ENCODE data around the gene CCDC77.
A peak's percentile ranks its signal among the peaks of the same experiment; 100 is the strongest.

DNA sequence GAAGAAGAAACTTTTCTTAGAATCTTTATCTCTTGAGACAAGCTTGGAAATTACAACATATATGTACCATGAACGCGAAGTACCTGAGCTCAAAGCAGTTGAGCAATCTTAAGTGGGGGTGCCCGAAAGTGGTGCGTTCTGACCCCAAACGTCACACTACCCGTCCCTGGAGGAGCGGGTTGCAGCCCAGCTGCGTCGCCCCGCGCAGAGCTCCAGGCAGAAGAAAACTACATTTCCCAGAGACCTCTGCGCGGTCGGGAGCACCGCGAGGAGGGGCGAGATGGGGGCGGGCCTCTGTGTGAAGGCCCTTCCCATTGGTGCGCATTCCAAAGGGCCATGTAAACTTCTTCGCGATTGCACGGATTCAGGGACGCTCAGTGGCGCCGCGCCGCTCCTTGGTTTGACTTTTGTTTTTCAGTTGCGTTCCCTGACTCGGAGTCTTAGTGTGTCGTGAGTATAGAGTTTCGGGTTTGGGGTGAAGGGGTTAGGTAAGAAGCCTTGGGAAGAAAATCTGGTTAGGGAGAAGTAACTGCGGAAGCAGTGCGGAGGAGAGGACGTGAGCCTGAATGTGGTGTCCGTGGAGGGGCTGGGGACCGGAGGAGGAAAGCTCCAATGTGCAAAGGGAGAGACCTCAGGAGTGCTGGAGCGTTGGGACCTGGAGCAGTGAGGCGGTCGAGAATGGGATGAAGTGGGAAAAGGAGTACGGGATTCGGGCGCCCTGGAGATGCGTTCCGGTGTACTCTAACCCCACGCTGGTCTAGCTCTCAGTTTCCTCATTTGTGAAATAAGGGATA is at the start of gene CCDC77:
- peak; percentile 17 to 79 (median 58) for TF ChIP-seq POLR2AphosphoS5 (IDR thresholded peaks at IDR 0.05)
- TF ChIP-seq, protein P1, sequence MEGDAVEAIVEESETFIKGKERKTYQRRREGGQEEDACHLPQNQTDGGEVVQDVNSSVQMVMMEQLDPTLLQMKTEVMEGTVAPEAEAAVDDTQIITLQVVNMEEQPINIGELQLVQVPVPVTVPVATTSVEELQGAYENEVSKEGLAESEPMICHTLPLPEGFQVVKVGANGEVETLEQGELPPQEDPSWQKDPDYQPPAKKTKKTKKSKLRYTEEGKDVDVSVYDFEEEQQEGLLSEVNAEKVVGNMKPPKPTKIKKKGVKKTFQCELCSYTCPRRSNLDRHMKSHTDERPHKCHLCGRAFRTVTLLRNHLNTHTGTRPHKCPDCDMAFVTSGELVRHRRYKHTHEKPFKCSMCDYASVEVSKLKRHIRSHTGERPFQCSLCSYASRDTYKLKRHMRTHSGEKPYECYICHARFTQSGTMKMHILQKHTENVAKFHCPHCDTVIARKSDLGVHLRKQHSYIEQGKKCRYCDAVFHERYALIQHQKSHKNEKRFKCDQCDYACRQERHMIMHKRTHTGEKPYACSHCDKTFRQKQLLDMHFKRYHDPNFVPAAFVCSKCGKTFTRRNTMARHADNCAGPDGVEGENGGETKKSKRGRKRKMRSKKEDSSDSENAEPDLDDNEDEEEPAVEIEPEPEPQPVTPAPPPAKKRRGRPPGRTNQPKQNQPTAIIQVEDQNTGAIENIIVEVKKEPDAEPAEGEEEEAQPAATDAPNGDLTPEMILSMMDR (IDR thresholded peaks at IDR 0.05): peak in 1 of 7 experiments; percentile 31
- TF ChIP-seq POLR2A (IDR thresholded peaks at IDR 0.05): no peak

Measured in stomach (tissue), 4 donors.